ENCODE data around the gene STK17B.
A peak's percentile ranks its signal among the peaks of the same experiment; 100 is the strongest.

The STK17B gene

GRCh38 chr2:196183528-196184231, 12.3 kb upstream of the STK17B start:
- no peak for DNase-seq

DNA sequence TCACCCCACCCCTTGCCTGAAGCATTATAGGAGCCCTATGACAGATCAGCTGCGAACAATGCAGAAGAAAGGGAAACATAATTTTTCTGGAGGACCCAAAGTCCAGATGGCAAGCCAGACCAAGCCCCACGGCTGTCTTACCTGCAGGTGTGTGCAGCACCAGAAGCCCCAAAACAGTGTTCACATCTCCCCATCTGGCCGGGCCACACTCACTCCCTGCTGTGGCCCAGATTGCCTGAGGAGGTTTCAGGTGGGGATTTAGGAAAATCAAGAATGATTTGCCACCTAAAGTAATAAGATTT, 11.7 kb upstream of the STK17B start:
- DNase-seq = no peak

GRCh38 chr2:196182439-196183171, 11.2 kb upstream of the STK17B start:
- peak; percentile 35 for DNase-seq

DNA sequence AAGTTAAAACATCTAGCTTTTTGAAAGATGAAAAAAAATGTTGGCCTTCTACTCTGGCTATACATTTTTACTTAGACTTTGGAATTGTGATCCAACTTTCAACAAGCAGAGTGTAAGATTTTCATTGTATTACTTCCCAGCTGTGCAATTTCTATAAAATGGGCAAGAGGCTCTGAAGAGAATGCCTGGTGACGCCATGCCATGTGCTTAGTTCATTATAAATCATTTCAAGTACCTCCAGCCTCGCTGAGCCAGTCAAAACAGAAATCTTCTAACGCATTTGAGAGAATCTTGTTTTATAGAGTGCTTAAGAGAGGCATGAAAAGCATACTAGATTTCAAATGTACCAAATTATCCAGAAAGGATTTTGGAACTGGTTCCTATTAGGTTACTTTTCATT, 10.1 kb upstream of the STK17B start:
- no peak for DNase-seq

GRCh38 chr2:196177124-196177523, 5.7 kb upstream of the STK17B start:
- no peak for DNase-seq

GRCh38 chr2:196176142-196176738, 4.9 kb upstream of the STK17B start:
- DNase-seq = peak; percentile 55

- no peak for DNase-seq
Measured at GRCh38 chr2:196174404-196174803, 3.0 kb upstream of the STK17B start.

DNA sequence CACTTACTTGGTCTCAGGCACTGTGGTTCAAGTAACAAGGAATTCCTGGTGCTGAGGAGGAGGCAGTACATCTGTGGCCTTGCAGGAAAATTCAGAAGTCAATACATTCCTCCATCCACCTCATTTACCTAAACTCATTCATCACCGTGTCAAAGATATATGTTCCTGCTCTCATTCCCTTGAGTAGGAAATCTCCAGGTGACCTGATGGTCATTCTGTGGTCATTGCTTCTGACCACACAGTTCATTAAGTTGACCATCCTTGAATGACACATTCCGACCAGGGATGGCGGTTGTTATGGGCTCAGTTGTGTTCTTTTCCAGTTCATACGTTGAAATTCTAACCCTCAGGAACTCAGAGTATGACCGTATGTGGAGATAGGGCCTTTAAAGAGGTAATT, 2.1 kb upstream of the STK17B start:
- no peak for DNase-seq

GRCh38 chr2:196172951-196173350, 1.6 kb upstream of the STK17B start:
- DNase-seq = no peak

GRCh38 chr2:196171946-196172345, 568 bp upstream of the STK17B start:
- no peak for DNase-seq

DNA sequence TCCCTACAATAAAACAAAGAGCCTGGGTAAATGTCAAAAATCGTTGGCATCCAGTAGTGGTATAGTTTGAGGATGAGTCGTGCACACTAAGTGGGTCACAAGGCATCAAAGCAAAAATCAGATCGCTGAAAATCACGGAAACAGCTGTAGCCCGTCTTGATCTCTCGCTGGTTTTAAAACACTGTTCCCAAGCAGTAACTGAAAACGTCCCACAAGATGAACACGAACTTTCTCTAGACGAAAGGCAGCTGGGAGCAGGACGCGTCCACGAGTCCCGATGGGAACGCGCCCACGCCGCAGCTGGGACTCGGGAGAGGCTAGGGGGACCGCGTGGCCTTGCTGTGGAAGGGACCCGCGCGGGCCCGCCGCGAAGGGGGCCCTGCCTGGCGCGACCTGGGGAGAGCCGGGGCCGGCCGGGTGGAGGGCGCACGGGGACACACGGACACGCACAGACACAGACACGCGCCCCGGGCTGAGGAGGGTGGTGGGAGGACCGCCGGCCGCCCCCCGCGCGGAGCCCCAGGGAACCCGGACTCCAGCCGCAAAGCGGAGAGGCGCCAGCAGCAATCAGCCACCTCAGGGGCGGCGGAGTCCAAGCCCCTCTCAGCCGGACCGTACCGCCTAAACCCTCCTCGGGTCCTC, 651 bp downstream of the STK17B start:
- no peak for DNase-seq

DNA sequence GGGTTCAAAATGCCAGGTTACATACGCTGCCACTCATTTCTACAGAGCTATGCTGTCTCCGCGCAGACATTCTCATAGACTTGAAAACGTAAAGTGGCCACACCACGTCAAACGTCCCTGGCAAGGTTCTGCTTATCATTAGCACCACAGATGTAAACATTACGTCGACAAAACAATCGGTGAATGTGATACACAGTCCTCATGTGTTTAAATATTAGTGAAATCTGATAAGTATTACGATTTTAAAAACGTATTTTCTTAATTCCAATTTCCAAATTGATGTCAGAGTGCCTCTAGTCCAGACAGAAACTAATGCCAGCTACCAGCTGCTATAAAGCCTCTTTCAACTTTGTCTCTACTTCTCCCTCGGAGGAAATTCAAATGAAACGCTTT, 1.2 kb downstream of the STK17B start:
- no peak for DNase-seq

DNA sequence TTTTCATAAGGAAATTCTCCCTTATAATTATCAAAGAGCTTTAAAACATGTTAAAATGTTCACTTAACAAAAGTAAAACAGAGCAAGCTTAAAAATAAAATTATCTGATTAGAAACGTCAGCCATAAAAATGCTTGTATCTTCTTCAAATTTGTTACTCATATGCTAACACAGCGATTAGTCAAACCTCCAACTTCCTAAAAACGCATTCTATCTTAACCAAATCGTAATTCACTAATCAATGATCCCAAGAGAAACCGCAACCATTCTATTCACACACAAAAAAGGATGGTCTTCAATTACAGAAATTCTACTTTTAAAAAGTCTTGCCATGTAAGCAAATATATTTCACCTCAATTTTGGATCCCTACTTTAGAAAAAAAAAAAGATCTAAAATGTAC, 1.9 kb downstream of the STK17B start:
- DNase-seq = no peak

DNA sequence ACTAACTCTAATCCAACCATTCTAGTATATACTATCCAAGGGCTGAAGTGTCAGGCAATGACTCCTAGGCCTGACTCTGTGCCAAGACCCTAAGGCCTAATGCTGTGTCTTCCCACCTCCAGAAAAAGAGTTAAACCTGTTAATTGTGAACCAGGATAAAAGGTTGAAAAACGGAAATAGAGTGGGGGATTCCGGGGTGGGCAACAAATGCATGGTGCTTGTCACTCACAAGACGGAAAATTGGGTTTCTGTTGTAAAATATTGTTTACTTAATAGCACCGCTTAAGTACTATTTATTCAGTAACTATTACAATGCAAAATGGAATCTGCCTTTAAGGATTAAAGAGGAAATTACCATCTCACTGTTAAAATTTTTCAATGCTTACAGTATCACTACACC, 3.2 kb downstream of the STK17B start:
- DNase-seq = no peak

DNA sequence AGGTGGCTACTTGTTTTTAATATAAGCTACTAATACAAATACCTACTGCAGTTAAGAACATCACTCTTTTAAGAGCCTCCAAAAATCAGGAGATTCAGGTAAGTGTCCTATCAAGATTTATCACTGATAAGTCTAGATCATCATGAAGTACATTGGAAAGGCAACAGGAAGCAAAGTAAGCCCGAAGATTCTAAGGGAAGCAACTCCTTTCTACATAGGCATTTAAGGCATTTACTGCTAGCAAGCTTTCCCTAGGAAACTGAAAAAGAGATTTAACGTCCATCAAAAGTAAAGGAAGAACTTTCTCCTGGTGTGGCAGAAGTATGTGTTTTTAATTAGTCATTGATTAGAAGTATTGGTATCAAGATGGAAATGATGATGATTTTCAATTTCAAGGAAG, 3.7 kb downstream of the STK17B start:
- DNase-seq = no peak

- peak; percentile 37 for DNase-seq
Measured at GRCh38 chr2:196166876-196167275, 4.5 kb downstream of the STK17B start.

DNA sequence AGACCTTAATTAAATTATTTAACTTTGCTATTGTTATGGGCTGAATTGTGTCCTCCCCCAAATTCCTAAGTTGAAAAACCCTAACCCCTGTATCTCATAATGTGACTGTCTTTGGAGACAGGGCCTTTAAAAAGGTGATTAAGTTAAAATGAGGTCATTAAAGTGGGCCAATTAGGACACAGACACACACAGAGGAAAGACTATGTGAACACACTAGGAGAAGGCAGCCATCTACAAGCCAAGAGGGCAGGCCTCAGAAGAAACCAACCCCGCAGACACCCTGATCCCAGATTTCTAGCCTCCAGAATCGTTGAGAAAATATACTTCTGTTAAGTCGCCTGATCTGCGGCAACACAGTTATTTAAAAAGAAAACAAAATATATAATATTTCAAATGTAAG, 6.4 kb downstream of the STK17B start:
- no peak for DNase-seq

DNA sequence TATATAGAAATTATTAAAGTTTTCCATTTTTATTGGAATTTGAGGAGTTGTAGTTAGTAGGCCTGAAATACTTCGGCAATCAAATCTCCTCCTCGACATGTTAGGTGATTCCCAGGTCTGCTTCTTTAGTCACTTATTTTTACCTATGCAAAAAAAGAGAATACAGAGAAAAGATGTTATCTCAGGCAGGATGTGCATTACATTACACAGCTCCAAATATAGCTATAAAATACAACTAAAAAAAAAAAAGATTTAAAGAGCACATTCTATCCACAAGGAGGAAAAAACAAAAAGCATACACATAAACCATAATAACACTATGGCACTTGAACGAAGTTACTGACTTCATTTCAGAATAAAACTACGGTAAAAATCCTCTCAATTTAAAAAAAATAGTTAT, 8.1 kb downstream of the STK17B start:
- DNase-seq = no peak

GRCh38 chr2:196162586-196163175, 8.7 kb downstream of the STK17B start:
- DNase-seq = no peak

DNA sequence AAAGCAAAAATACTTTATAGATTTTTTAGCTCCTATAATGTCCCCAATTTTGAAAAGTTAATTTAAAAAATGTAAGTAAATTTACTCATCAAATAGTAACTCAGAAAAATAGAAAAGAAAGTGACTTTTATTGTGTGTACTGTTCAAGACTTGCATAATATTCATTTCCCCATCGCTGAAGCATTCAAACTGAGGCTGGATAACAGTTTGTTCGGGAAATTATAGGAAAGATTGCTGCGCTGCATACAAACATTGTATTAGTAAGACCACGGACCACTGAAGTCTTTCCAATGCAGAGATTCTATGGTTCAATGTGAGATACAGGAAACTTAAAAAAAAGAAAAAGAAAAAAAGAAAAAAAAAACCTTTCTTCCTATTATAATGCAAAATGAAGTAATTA, 10.4 kb downstream of the STK17B start:
- DNase-seq = no peak

- peak; percentile 88 for DNase-seq
Measured at GRCh38 chr2:196160101-196160500, 11.3 kb downstream of the STK17B start.

GRCh38 chr2:196159221-196159892, 12.0 kb downstream of the STK17B start:
- DNase-seq = no peak

DNA sequence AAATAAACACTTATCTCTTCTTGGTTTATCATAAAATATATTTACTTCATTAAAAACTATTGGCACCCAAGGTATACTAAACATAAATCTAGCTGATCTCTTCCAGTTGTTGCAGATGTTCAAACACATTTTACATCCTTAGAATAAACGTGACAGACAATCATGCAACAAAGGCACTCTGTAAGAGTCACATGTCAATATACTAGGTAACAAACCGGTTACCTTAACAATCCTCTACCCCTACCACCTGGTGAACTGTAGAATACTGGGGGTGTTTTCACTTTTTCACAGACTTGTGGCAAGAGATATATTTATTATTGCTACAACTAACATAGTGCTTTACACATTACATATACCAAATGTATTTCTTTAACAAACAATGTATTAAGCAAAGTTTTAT, 15.8 kb downstream of the STK17B start:
- DNase-seq = no peak

All from KG1 (cell line).